ENCODE results near the gene GRK2. TPM values are rescaled to one million over a fixed set of nuclear protein-coding genes. Genes with fewer than 3 reads are reported as not detected.

GRK2 gene
- total and polyA plus RNA-seq, 9 of the 15 experiments (the other 6 are each of a cell fraction or from before 2014, with no cell fraction given), result 0.24 to 95.8 (median 56.5) TPM

- no peak for TF ChIP-seq ZNF140 (CRISPR knock-in tag; IDR thresholded peaks at IDR 0.05)
- peak in 1 of 2 experiments; percentile 57; a peak in 1 of 3 replicates for TF ChIP-seq CBX3 (IDR thresholded peaks at IDR 0.05; ENCODE audit: borderline replicate concordance in 1 of 2, low read length in 2 of 2)
- no peak for TF ChIP-seq HOXB6 (CRISPR knock-in tag; IDR thresholded peaks at IDR 0.05; ENCODE audit: borderline replicate concordance)
- TF ChIP-seq GTF2A2 (tag; IDR thresholded peaks at IDR 0.05), result no peak
- peak; percentile 61; the same call in 1 of the 2 replicates for TF ChIP-seq REST (IDR thresholded peaks at IDR 0.05; ENCODE audit: borderline replicate concordance)
- TF ChIP-seq REST (CRISPR knock-in tag; IDR thresholded peaks at IDR 0.05; ENCODE audit: low read depth), result no peak
- no peak for TF ChIP-seq SAP30 (IDR thresholded peaks at IDR 0.05; ENCODE audit: borderline replicate concordance, insufficient read depth, low read depth, low read length, poor library complexity, severe bottlenecking)
- TF ChIP-seq PML (IDR thresholded peaks at IDR 0.05; ENCODE audit: low read length), result no peak
- peak in 1 of 2 experiments; percentile 57; a peak in 2 of 4 replicates for TF ChIP-seq RCOR1 (IDR thresholded peaks at IDR 0.05; ENCODE audit: borderline replicate concordance in 1 of 2, low read depth in 2 of 2, low read length in 2 of 2)
- no peak for TF ChIP-seq ZNF165 (CRISPR knock-in tag; IDR thresholded peaks at IDR 0.05; ENCODE audit: borderline replicate concordance)
- TF ChIP-seq NR2C1 (IDR thresholded peaks at IDR 0.05), result 0 out of 2 replicates have a peak, but pooled peaks have one; percentile 27
- no peak for TF ChIP-seq NR2C1 (tag; IDR thresholded peaks at IDR 0.05)
- no peak for TF ChIP-seq ZNF639 (CRISPR knock-in tag; conservative IDR thresholded peaks at IDR 0.05 in 1 of 2, IDR thresholded peaks at IDR 0.05 in 1 of 2)
- no peak for TF ChIP-seq ZNF23 (CRISPR knock-in tag; IDR thresholded peaks at IDR 0.05)
- TF ChIP-seq, protein P1, sequence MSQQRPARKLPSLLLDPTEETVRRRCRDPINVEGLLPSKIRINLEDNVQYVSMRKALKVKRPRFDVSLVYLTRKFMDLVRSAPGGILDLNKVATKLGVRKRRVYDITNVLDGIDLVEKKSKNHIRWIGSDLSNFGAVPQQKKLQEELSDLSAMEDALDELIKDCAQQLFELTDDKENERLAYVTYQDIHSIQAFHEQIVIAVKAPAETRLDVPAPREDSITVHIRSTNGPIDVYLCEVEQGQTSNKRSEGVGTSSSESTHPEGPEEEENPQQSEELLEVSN (IDR thresholded peaks at IDR 0.05; ENCODE audit: borderline replicate concordance in 1 of 2, extremely low read depth in 1 of 2, insufficient read depth in 1 of 2, insufficient read length in 1 of 2, low read depth in 1 of 2, low read length in 1 of 2, poor library complexity in 1 of 2, severe bottlenecking in 1 of 2), result no peak
Observed at GRCh38 chr11:67262731-67263675, 3.3 kb upstream of the GRK2 start (continued).

Measured in K562 (cell line).